NCI-H2029 treated with DMSO at 0.1 percent for 48 hours (cell line): ENCODE measurements around the gene HIGD2A.

Experiments used
- DNase-seq: peaks from one replicate; lab custom pipeline; 2025; lab: John Stamatoyannopoulos, UW

Gene HIGD2A

GRCh38 chr5:176388444-176389134, at the start of gene HIGD2A, which contains the start of gene NOP16:
TSS of gene HIGD2A (plus strand) at chr5:176388751. CDS start at chr5:176388820, 69 bp downstream.
TSS of gene NOP16 (minus strand) at chr5:176388598. CDS start at chr5:176388539, 59 bp downstream.
- DNase-seq: peak; percentile 98

- no peak for DNase-seq
Observed at GRCh38 chr5:176339304-176339703, 49.2 kb upstream of the HIGD2A start.

- no peak for DNase-seq
Observed at GRCh38 chr5:176341325-176342157, 47.0 kb upstream of the HIGD2A start.

- no peak for DNase-seq
Observed at GRCh38 chr5:176342158-176342483, 46.4 kb upstream of the HIGD2A start.

- no peak for DNase-seq
Observed at GRCh38 chr5:176342766-176343458, 45.6 kb upstream of the HIGD2A start.

- no peak for DNase-seq
Observed at GRCh38 chr5:176350416-176350815, 38.1 kb upstream of the HIGD2A start.

GRCh38 chr5:176352116-176352878, 36.3 kb upstream of the HIGD2A start:
- no peak for DNase-seq

- no peak for DNase-seq
Observed at GRCh38 chr5:176353533-176353932, 35.0 kb upstream of the HIGD2A start.

- DNase-seq: no peak
Observed at GRCh38 chr5:176355400-176356178, 33.0 kb upstream of the HIGD2A start.

GRCh38 chr5:176356179-176356566, 32.4 kb upstream of the HIGD2A start:
- no peak for DNase-seq

GRCh38 chr5:176359658-176360057, 28.9 kb upstream of the HIGD2A start:
- DNase-seq: no peak

- DNase-seq: no peak
Observed at GRCh38 chr5:176360894-176361436, 27.6 kb upstream of the HIGD2A start.

GRCh38 chr5:176361437-176362232, 26.9 kb upstream of the HIGD2A start, which contains the start of gene KIAA1191:
TSS of gene KIAA1191 (minus strand) at chr5:176361764. CDS start at chr5:176359508, 2,256 bp downstream.
- DNase-seq: peak; percentile 65

GRCh38 chr5:176362233-176362490, 26.4 kb upstream of the HIGD2A start:
- DNase-seq: no peak

GRCh38 chr5:176364765-176365350, 23.7 kb upstream of the HIGD2A start:
- DNase-seq: no peak

GRCh38 chr5:176365351-176366231, 23.0 kb upstream of the HIGD2A start, which contains the start of gene ARL10:
TSS of gene ARL10 (plus strand) at chr5:176365487. CDS start at chr5:176365564, 77 bp downstream.
- no peak for DNase-seq

GRCh38 chr5:176366232-176366894, 22.2 kb upstream of the HIGD2A start:
- DNase-seq: no peak

- no peak for DNase-seq
Observed at GRCh38 chr5:176368726-176369125, 19.8 kb upstream of the HIGD2A start.
